ENCODE results near the gene PCBP3. TPM values are rescaled to one million over a fixed set of nuclear protein-coding genes. Genes with fewer than 3 reads are reported as not detected.

The PCBP3 gene
- total RNA-seq, 6 experiments from 2014 or later: 0.37 to 1.5 (median 0.69) TPM

DNA sequence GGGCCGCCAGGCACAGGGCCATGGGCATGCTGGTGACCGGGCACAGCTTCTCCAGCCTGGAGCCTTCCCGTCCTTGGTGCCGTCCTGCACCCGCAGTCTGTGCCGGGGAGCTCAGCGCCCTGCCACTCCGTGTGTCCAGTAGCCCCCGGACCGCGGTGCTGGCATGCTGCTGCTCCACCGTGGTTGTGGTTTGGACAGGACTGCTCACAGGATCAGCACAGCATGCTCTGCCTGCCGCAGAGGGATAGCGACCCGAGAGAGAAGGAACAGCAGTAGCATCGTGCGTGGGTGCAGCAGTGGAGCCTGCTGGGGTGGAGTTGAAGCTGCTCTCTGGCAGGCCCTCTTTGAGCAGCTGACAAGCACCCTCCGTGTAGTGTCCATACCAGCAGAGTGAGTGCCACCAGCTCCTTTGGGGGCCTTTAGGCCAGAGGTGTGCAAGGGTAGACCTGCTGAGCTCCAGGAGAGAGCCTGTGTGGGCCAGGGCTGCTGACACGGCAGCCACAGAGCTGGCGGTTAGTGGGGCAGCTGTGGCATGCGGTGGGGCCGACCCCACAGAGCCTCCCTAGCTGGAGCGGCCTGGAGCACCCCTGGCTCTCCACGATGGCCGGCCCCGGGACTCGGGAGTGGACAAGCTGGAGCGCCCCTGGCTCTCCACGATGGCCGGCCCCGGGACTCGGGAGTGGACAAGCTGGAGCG lies 6.4 kb upstream of the PCBP3 start:
- ATAC-seq (no peak), DNase-seq (peak in 1 of 3 donors; percentile 20)
- Histone ChIP-seq H3K4me1 (no peaks in the 10 kb centered on the region), H3K4me3 (no peak overlapping the region), H3K27ac (no peak overlapping the region), H3K9me3 (no peaks in the 10 kb centered on the region), H3K27me3 (no peaks in the 10 kb centered on the region), H3K36me3 (no peaks in the 10 kb centered on the region)
- intact Hi-C loops (cut with DNase I): no loop called here
- 49% methylated on average over 6 of the region's 33 CpGs for WGBS (ENCODE audit: insufficient coverage, low coverage, low lambda C conversion rate, missing lambda C conversion rate)
- TF ChIP-seq, protein P1, sequence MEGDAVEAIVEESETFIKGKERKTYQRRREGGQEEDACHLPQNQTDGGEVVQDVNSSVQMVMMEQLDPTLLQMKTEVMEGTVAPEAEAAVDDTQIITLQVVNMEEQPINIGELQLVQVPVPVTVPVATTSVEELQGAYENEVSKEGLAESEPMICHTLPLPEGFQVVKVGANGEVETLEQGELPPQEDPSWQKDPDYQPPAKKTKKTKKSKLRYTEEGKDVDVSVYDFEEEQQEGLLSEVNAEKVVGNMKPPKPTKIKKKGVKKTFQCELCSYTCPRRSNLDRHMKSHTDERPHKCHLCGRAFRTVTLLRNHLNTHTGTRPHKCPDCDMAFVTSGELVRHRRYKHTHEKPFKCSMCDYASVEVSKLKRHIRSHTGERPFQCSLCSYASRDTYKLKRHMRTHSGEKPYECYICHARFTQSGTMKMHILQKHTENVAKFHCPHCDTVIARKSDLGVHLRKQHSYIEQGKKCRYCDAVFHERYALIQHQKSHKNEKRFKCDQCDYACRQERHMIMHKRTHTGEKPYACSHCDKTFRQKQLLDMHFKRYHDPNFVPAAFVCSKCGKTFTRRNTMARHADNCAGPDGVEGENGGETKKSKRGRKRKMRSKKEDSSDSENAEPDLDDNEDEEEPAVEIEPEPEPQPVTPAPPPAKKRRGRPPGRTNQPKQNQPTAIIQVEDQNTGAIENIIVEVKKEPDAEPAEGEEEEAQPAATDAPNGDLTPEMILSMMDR (IDR thresholded peaks at IDR 0.05): no peak
- no peak for TF ChIP-seq POLR2A (IDR thresholded peaks at IDR 0.05)

DNA sequence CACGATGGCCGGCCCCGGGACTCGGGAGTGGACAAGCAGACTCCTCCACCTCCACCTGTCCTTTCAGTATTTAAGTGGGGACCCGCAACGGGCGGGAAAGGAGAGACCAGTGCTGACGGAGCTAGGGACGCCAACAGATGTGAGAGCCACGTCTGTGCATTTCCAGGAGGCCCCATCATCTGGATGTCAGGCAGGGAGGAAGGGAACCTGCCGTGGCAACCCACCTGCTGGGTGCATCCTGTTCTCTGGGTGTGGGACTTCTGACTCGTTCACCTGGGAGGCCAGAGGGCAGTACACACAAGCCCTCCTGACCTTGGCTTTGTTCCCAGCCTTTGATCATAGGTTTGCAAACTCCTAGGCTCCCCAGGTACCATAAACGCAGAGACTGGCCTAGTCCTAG lies 5.6 kb upstream of the PCBP3 start:
- intact Hi-C loops (cut with DNase I): no loop called here
- no peak for ATAC-seq
- Histone ChIP-seq H3K27ac (no peak overlapping the region), H3K4me3 (no peak overlapping the region), H3K9me3 (no peaks in the 10 kb centered on the region), H3K4me1 (no peaks in the 10 kb centered on the region), H3K27me3 (no peaks in the 10 kb centered on the region), H3K36me3 (no peaks in the 10 kb centered on the region)
- 10% methylated on average over 2 of the region's 13 CpGs for whole genome bisulfite sequencing (ENCODE audit: insufficient coverage, low coverage, low lambda C conversion rate, missing lambda C conversion rate)
- TF ChIP-seq, protein P1 (IDR thresholded peaks at IDR 0.05): no peak
- TF ChIP-seq POLR2A (IDR thresholded peaks at IDR 0.05): no peak
- DNase-seq: no peak

- DNase-seq (no peak), ATAC-seq (no peak)
- Histone ChIP-seq H3K27ac (no peak overlapping the region), H3K9me3 (no peaks in the 10 kb centered on the region), H3K36me3 (no peaks in the 10 kb centered on the region), H3K4me3 (no peak overlapping the region), H3K4me1 (no peaks in the 10 kb centered on the region), H3K27me3 (no peaks in the 10 kb centered on the region)
- WGBS (ENCODE audit: insufficient coverage, low coverage, low lambda C conversion rate, missing lambda C conversion rate): 36% methylated on average over 6 of the region's 8 CpGs
- intact Hi-C loops (cut with DNase I): no loop called here
- TF ChIP-seq POLR2A (IDR thresholded peaks at IDR 0.05): no peak
- TF ChIP-seq, protein P1 (IDR thresholded peaks at IDR 0.05): no peak
Measured at GRCh38 chr21:45638707-45639106, 4.8 kb upstream of the PCBP3 start.

DNA sequence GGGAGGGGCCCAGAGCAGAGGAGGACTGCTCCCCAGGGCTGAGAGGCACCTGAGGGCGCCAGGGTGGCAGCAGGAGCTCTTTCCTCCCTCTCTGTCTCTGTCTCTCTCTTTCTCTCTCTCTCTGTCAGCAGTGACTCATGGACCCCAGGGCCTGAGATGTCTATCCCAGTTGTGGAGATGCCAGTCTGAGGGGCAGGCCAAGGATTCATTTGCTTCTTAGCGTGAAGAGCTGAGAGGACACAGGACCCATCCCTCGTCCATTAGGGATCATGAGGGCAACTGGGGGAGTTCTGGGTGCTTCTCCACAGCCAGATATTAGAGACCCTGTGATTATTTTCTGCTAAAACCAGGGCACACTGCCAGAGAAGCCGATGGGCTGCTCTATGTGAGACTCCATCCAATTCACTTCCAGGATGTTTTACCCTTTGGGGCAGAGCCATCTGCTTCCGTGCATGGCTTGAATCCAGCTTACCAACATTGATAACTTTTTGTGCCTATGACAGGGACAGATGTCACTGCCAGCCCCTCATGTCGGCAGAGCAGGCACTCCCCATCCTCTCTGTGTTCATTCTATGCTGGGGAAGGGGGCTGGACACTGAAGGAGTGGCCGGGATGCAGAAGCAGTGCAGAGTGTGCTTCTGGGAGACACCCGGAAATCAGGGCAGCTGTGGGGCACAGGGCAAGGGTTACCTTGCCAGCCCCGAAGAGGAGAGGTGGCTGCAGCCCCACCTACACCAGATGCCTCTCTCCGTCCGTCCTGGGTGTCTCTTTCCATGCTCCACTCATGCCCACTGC lies 4.1 kb upstream of the PCBP3 start:
- no peak overlapping the region for H3K27ac ChIP-seq
- no peaks in the 10 kb centered on the region for H3K9me3 ChIP-seq

More for the DNA sequence above, 4.1 kb upstream of the PCBP3 start:
- DNase-seq (no peak), ATAC-seq (no peak)
- Histone ChIP-seq H3K27me3 (no peaks in the 10 kb centered on the region), H3K36me3 (no peaks in the 10 kb centered on the region), H3K4me1 (no peaks in the 10 kb centered on the region), H3K4me3 (no peak overlapping the region)
- intact Hi-C loops (cut with DNase I): no loop called here
- 24% methylated on average over 6 of the region's 11 CpGs for WGBS (ENCODE audit: insufficient coverage, low coverage, low lambda C conversion rate, missing lambda C conversion rate)
- TF ChIP-seq, protein P1 (IDR thresholded peaks at IDR 0.05): no peak
- no peak for TF ChIP-seq POLR2A (IDR thresholded peaks at IDR 0.05)

All from right lobe of liver (tissue), 6 donors.